Activated CD4-positive, CD25-positive, alpha-beta regulatory T cell treated with anti-CD3 and anti-CD28 coated beads, Interleukin-2, amount 50 U/mL, for 16 hours (primary cell): ENCODE measurements around the gene GPR15LG.
"Not testable (repeated sequence)": the region's sequence is repeated elsewhere in the genome, so short reads cannot be mapped to it uniquely, and the experiment has no call there.

ENCODE experiments used
- DNase-seq: peaks from one replicate; pipeline ENCODE4 v3.0.0-alpha.2; 2020; ENCODE audit warnings: low read depth, low spot score

The GPR15LG gene

DNA sequence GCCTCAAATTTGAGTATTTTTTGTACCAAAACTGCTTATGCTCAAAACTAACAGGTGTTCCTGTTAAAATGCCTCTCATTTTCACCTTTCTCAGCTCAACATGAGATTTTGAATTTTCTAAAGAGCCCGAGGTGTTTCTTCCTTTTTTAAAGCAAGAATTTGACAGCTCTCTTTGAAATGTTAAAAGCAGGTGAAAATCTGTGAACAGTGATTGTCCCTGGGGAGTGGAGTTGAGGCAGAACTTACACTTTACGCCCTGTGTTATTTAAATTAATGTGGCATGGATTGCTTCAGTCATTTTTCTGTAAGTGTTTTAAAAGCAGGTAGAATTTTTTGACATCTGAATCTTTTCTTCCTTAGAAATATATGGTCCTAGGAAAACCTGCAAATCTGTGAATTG, 9.2 kb upstream of the GPR15LG start:
- DNase-seq: no peak

- DNase-seq: no peak
These were observed 6.8 kb upstream of the GPR15LG start for GRCh38 chr10:84166620-84167288.

DNA sequence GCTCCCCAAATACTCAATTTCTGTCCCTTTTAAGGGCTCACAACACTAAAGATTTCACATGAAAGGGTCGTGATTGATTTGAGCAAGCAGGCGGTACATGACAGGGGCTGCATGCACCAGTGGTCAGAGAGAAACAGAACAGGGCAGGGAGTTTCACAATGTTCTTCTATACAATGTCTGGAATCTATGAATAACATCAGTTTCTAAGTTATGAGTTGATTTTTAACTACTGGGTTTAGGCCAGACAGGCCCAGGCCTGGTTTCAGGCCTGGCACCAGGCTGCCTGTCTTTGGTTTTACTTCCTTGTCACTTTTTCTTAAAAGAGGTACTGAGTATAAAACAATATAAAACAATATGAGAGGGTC, 6.3 kb upstream of the GPR15LG start:
- not testable (repeated sequence) for DNase-seq

DNA sequence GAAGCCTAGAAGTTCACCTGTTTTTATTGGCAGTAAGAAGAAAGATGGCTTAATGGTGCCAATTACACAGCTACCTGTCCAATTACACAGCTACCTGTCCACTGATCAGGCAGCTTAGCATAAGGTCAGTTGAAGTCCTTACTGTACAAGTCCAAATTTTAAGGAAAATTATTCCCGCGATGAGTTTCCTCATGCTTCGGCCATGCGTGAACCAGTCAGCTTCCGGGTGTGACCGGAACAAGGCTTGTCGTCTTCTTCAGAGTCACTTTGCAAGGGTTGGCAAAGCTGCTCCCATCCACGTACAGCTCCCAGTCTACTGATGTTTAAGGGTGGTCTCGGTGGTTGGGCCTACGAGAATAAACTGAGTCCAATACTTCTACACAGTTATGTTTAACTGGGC, 5.2 kb upstream of the GPR15LG start:
- not testable (repeated sequence) for DNase-seq

DNA sequence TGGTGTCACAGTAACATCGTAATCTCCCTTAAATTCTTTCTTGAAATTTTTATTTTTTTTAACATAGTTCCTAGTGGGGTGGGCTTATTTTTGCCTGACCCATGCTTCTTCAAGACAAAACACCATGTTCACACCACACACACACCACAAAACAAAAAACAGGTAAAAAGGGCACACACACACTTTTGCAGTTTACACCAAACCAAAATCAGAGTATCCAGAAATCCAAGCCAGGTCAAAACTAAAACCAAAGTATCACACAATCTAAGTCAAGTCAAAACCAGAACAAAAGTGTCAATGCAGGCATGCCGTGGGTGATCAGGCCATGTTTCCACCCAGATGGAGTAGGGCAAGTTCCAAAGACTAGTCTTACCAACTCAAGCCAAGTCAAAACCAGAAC, 2.4 kb upstream of the GPR15LG start:
- not testable (repeated sequence) for DNase-seq

DNA sequence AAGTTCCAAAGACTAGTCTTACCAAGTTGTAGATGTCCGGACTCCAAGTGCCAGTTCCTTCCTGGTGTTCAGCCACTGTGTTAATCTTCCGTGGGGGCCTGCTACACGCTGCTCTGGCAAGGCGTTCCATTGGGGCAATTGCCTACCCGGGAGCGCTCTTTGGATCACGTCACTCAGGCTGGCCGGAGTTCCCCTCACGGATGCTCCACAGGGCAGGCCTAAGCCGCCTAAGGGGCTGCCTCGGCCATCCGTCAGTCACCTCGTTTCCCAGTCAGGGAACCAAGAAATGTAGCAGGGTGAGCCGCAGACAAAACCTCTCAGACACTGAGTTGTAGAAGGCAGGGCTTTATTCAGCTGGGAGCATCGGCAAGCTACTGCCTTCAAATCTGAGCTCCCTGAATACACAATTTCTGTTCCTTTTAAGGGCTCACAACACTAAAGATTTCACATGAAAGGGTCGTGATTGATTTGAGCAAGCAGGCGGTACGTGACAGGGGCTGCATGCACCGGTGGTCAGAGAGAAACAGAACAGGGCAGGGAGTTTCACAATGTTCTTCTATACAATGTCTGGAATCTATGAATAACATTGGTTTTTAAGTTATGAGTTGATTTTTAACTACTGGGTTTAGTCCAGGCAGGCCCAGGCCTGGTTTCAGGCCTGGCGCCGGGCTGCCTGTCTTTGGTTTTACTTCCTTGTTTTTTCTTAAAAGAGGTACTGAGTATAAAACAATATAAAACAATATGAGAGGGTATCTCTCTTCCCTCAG, 1.7 kb upstream of the GPR15LG start:
- DNase-seq: not testable (repeated sequence)

GRCh38 chr10:84172467-84173356, 889 bp upstream of the GPR15LG start:
- no peak for DNase-seq

GRCh38 chr10:84175436-84175835, 1.8 kb downstream of the GPR15LG start:
- DNase-seq: no peak

- DNase-seq: no peak
These were observed 2.8 kb downstream of the GPR15LG start for GRCh38 chr10:84176351-84176750.

- no peak for DNase-seq
These were observed 3.4 kb downstream of the GPR15LG start for GRCh38 chr10:84176836-84177474.

DNA sequence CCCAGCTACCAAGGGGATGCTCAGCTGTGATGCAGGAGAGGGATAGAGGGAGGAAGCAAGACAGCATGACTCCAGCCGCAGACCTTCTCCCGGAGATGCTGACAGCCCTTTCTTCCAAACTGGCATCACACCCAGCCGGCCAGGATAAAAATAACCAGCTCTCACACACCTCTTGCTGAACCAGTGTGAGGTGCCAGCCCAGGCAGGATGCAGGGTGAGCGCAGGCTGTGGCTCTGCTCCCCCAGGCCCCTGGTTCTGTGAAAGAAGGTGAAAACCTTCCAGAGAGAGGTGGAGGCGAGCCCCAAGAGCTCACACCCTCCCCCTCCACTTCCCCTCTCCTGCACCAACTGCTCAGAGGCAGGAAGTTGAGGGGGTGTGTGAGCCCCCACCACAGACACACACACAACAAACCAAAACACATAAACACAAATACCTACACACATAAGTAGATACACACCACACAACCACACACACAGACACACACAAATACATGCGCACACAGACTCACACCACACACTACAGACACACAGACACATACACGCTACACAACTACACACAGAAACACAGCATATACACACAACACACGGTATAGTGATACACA, 4.0 kb downstream of the GPR15LG start:
- no peak for DNase-seq

- DNase-seq: no peak
These were observed 4.6 kb downstream of the GPR15LG start for GRCh38 chr10:84178160-84178609.

GRCh38 chr10:84179059-84179710, 5.6 kb downstream of the GPR15LG start:
- no peak for DNase-seq

DNA sequence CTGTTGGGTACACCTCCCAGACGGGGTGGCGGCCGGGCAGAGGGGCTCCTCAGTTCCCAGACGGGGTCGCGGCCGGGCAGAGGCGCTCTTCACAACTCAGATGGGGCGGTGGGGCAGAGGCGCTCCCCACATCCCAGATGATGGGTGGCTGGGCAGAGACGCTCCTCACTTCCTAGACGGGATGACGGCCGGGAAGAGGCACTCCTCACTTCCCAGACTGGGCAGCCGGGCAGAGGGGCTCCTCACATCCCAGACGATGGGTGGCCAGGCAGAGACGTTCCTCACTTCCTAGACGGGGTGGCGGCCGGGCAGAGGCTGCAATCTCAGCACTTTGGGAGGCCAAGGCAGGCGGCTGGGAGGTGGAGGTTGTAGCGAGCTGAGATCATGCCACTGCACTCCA, 6.8 kb downstream of the GPR15LG start:
- not testable (repeated sequence) for DNase-seq

DNA sequence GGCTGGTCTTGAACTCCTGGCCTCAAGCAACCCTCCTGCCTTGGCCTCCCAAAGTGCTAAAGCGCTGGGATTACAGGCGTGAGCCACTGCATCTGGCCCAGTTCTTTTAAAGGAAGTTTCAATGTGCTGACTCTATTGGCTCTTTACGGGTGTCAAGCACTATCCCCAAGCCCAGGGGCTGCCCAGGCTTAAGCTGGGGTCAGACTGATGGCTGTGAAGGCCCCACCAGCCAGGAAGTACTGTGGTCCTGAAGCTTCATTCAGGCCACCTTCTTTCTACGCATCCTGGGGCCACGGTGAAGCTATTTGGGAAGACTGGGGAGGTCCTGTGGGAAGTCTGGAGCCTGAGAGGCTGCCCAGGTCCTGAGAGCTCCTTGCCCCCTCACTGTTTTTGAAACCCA, 8.0 kb downstream of the GPR15LG start:
- DNase-seq: no peak

DNA sequence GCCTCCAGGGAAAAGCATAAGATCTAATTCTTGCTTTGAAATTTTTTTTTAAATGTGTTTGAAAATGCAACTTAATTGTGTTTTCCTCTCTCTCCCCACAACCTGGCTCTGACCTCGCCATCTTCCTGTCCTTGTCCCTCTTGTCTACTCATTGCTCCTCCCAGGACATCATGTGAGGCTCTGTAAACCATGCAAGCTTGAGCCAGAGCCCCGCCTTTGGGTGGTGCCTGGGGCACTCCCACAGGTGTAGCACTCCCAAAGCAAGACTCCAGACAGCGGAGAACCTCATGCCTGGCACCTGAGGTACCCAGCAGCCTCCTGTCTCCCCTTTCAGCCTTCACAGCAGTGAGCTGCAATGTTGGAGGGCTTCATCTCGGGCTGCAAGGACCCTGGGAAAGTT, 10.9 kb downstream of the GPR15LG start:
- DNase-seq: no peak

DNA sequence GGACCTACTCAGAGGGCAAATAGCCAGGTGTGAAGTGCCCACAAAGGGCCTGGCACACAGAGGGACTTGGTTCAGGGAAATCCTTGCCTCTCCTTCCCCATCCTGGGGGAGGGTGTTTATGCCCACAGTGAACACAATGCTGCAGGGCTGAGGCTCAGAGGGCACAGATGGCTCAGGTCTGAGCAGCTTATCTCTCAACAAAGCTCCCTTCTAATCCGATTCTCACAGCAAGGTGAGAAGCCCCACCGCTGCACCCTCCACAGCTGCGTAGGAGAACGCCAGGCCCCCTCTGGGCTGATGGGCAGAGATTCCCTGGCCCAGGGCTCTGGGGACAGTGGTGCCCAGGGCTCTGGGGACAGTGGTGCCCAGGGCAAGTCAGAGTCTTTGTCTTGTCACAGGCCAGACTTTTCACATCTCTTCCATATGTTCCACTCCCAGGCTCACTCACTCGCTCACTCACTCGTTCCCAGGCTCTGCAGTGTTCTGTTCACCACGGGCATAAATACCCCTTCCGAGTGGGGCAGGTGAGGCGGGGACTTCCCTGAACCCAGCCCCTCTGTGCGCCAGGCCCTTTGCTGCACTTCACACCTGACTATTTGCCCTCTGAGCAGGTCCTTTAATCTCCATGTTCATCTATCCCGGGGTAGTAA, 12.1 kb downstream of the GPR15LG start:
- DNase-seq: no peak

GRCh38 chr10:84188815-84189214, 15.2 kb downstream of the GPR15LG start:
- no peak for DNase-seq

- no peak for DNase-seq
These were observed 17.0 kb downstream of the GPR15LG start for GRCh38 chr10:84190621-84191020.

GRCh38 chr10:84191106-84191505, 17.5 kb downstream of the GPR15LG start:
- no peak for DNase-seq
